KOPT-K1 (cell line): Measurements from ENCODE around the gene CDH2.

Experiments
- H3K27ac ChIP-seq: fragments of 200-600 bp; sonication (generic); 2 replicates; pipeline ENCODE4 v1.5.1; 2016; ENCODE audit warnings: antibody characterized with exemption, mild to moderate bottlenecking, low read depth, low read length; ENCODE audit not compliant: poor library complexity, severe bottlenecking
- H3K36me3 ChIP-seq: fragments of 200-600 bp; sonication (generic); 2 replicates; pipeline ENCODE4 v1.5.1; 2017; ENCODE audit warnings: antibody characterized with exemption, mild to moderate bottlenecking, low read length, moderate library complexity; ENCODE audit not compliant: insufficient read depth
- H3K9me3 ChIP-seq: fragments of 200-600 bp; sonication (generic); 2 replicates; pipeline ENCODE4 v1.5.1; 2017; ENCODE audit warnings: antibody characterized with exemption, low read length, mild to moderate bottlenecking; ENCODE audit not compliant: insufficient read depth, poor library complexity, severe bottlenecking

Gene CDH2

DNA sequence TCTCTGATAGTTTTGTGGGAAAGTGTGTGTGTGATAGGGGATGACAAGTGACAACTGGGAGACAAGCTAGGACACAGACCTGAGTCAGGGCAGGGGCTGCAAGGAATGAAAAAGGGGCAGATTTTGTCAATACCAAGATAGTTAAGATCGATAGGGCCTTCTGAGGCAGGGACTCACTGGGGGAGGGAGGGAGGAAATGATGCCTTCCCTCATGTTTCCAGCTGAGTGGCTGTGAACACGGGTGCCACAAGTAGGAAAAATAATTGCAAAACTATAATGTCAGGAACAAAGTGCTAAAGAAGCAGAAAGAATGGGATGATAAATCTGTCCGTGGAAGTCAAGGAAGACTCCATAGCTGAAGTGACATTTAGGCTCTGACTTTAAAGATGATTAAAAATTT is 24.2 kb downstream of the CDH2 start:
- no peaks in the 10 kb centered on the region for H3K9me3 ChIP-seq
- no peaks in the 10 kb centered on the region for H3K36me3 ChIP-seq
- H3K27ac ChIP-seq: no peak overlapping the region

DNA sequence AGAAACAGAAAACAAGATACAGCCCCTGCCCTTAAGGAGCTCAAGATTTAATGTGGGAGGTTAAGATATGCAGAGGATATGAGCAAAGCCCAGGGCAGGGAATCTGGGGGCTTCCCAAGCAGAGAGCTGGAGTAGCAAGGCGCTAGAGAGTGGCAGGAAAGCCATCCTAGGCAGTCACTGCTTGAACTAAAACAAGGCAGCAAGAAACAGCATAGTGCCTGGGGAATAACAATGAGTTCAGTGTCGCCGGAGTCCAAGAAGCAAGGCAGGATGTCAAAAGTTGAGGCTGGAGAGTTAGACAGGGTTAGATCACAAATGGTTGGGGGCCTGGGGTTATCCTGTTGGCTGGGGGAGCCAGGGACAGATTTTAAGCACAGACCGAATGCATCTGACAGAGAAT is 24.6 kb downstream of the CDH2 start:
- no peak overlapping the region for H3K27ac ChIP-seq
- H3K9me3 ChIP-seq: no peaks in the 10 kb centered on the region
- no peaks in the 10 kb centered on the region for H3K36me3 ChIP-seq

DNA sequence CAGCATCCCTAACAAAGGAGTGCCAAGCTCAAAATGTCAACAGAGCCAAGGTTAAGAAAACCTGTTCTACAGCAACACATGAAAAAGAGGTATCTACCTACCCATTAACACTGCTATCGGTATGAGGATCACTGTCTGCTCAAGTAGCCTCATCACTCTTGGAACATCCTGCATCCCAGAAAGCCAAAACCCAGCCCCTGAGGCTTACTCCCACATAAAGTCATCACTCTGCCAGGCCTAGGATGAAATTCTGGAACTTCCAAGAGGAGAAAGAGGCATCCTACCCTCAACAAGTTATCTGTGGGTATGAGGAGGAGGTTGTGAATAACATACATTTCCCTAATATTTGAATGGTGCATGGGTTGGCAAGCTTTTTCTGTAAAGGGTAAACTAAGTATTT is 25.5 kb downstream of the CDH2 start:
- H3K9me3 ChIP-seq: no peaks in the 10 kb centered on the region
- H3K36me3 ChIP-seq: no peaks in the 10 kb centered on the region

DNA sequence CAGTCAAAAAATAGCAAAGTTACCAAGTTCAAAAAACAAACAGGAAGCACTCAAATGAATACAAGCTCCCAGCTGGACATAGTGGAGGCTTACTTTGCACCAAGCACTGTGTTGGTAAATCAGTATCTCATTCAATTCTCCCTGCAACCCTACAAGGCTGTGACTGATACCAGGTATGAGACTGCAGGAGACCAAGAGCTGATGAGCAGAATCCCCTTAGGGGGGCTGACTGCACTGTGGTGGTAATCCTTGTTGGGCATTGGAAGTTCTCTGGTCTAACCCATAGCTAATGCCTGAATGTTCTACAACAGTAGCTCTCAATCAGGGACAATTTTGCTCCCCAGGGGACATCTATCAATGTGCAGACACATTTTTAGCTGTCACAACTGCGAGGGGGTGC is 26.0 kb downstream of the CDH2 start:
- H3K9me3 ChIP-seq: no peaks in the 10 kb centered on the region
- H3K27ac ChIP-seq: no peak overlapping the region
- H3K36me3 ChIP-seq: no peaks in the 10 kb centered on the region

More for the DNA sequence above, 25.5 kb downstream of the CDH2 start:
- no peak overlapping the region for H3K27ac ChIP-seq

DNA sequence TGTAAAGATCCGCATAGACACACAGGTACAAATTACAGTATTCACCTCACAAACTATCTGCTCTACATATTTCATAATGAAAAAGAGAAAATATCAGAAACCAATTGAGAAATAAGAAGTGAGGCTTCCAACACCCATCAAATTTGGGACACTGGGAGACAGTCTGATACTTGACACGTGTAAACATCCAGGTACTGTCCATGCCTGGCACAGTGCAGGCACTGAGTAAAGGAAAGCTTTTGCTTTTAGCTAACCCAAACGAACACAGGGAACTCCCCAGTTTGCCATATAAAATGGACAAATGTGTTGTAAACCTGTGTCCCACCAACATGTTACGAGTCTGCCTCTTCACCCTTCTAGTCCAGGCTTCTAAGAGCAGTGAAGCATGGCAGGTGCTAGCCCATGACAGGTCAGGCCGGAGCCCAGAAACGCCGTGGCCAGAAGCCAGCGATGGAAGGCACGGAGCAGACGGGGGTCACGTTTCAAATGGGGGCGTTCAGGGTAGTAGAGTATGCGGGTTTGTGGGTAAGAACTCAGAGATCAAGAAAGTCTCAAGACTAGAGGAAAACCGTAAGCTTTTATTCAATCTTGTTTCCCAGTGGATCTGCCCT is 27.0 kb downstream of the CDH2 start:
- Histone ChIP-seq H3K36me3 (no peaks in the 10 kb centered on the region), H3K9me3 (no peaks in the 10 kb centered on the region), H3K27ac (no peak overlapping the region)

DNA sequence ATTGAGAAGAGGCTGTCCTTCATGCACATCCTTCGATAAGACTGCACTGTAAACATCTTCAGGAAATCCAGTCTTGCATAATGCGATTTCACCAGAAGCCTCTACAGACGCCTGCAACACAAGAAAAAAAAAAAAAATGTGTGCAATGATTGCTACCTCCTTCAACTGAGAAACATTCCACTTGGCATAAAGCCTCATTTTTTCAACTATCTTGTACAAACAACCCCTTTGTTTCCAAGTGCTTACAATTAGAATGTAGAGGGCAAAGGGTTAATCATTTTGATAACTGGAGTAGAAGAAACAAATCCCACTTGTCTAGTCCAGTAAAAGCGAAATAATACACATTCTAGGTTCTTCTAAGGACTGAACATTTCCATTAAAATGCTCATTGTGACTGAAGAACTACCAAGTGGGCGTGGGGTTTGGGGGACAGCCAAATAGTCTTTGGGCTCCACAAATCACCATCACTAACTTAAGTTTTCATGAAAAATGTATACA is 29.2 kb downstream of the CDH2 start:
- H3K27ac ChIP-seq: no peak overlapping the region
- H3K9me3 ChIP-seq: no peaks in the 10 kb centered on the region

DNA sequence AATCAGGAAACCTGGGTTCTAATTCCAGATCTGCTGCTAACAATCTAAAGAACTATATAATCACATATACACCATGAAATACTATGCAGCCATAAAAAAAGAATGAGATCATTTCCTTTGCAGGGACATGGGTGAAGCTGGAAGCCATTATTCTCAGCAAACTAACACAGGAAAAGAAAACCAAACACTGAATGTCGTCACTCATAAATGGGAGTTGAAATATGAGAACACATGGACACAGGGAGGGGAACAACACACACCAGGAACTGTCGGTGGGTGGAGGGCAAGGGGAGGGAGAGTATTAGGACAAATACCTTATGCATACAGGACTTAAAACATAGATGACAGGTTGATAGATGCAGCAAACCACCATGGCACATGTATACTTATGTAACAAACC is 33.2 kb downstream of the CDH2 start:
- H3K27ac ChIP-seq: no peak overlapping the region
- H3K36me3 ChIP-seq: no peaks in the 10 kb centered on the region
- no peaks in the 10 kb centered on the region for H3K9me3 ChIP-seq

More for the DNA sequence above, 29.2 kb downstream of the CDH2 start:
- H3K36me3 ChIP-seq: no peaks in the 10 kb centered on the region

DNA sequence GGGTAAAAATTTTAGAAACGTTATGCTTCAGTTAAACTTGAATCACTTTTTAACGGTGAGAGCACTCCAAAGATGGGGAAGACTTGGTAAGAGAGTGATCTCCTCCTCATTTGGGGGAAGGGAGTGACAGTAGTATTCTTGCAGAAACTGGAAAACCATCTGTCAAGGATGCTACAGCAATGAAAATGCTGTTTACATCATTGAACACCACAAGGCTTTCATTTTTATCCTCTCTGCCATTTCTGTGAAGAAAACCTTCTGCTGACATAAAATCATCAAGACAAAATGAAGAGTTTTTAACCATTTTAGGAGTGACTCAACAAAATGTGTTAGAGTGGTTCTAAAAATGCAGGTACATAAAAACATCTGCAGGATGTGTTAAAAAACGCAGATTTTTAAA is 38.1 kb downstream of the CDH2 start:
- H3K9me3 ChIP-seq: no peaks in the 10 kb centered on the region
- H3K27ac ChIP-seq: no peak overlapping the region
- no peaks in the 10 kb centered on the region for H3K36me3 ChIP-seq

DNA sequence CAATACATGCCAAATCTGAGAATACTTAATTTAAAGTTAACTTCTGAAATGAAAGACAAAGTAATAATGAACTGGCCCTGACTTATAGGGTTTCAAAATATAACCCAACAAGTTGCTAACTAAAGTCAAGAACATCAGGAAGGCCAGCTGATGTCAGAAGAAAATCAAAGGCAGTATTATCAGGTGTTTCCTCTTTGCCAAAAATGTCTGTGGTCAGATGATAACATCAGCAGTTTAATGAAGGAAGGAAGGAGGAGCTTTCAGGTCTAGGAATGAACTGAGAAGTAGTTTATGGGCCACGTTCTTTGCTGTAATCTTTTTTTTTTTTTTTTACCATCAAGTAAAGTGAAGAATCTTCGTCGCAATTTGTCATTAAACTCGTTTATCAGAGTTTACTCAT is 40.9 kb downstream of the CDH2 start:
- Histone ChIP-seq H3K36me3 (no peaks in the 10 kb centered on the region), H3K27ac (no peak overlapping the region), H3K9me3 (no peaks in the 10 kb centered on the region)

DNA sequence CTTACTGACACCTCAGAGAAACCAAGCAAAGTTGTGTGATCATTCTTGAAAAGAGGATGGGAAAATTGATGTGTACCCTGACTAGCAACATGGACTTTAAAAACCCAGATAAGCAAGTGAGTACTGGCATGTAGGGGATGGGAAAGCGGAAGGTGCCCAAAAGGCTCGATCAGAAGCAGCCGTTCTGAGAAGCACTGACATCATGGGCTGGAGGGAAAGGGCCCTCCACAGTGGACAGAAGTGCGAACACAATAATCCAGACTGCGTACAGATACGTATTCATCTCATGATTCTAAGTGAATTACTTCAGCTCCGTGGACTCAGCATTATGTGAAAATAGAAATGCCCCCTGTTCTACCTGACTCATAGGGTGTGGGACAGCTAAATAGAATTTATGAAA is 42.2 kb downstream of the CDH2 start:
- H3K27ac ChIP-seq: no peak overlapping the region
- no peaks in the 10 kb centered on the region for H3K9me3 ChIP-seq
- no peaks in the 10 kb centered on the region for H3K36me3 ChIP-seq

DNA sequence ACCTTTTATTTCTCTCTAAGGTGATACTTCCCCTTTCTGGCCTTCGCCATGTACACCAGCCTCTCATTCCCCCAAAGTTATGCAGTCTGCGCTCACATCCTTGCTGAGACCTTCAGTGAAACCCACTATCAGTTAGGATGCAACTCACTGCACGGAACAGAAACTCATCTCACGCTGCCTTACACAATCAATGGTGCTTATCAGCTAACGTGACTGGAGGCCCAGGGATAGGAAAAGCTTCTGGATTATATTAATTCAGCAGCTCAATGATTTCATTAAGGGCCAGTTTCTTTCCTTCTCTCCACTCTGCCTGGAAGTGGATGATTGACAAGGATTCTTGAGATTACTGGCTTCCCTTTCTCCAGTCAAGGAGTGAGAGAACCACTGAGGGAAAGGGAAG is 44.8 kb downstream of the CDH2 start:
- Histone ChIP-seq H3K36me3 (no peaks in the 10 kb centered on the region), H3K9me3 (no peaks in the 10 kb centered on the region), H3K27ac (no peak overlapping the region)

DNA sequence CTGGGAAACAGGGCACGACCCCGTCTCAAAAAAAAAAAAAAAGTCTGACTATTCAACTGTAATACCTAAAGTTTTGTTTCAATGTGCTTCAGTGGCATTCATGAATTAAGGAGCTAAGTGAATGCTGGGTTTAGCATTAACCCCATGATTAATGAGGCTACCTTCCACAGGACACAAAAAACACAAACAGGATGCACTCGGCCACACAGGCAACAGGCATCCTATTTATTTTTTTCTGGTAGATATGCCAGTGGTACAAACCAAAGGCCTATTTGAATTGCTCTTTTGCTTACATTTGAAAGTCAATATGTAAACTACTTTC is 48.3 kb downstream of the CDH2 start:
- Histone ChIP-seq H3K36me3 (no peaks in the 10 kb centered on the region), H3K9me3 (no peaks in the 10 kb centered on the region), H3K27ac (no peak overlapping the region)

DNA sequence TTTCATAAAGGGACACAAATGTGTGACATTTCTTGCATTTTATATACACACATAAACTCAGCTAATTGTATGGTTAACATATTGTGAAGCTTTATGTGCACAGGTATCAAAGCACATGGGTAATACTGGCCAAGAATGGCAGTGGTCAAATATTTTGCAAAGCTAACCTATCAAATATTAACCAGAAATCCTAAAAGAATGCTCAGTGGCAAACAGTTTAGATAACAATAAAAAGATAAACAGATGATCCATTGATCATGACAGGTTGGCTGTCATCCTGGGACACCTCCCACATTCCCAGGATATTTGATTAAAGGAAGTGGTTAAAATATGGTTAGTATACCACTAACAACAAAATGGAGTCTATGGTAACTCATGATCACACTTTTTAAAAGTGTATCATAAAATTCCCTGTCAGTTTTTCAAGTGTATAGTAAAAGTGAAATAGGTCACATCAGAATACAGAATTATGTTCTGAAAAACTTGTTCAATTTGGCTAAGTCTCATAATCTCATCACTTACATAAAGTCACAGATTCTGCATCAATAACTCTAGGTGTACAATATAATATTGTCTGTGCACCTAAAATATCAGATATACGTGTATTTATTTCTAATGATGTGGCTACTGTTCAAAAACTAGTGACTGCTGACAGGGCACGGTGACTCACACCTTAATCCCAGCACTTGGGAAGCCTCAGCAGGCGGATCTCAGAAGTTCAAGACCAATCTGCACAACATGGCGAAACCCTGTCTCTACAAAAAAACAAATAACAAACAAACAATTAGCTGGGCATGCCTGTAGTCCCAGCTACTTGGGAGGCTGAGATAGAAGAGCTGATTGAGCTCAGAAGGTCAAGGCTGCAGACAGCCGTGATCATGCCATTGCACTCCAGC is 48.9 kb downstream of the CDH2 start:
- H3K27ac ChIP-seq: no peak overlapping the region
- H3K9me3 ChIP-seq: no peaks in the 10 kb centered on the region
- H3K36me3 ChIP-seq: no peaks in the 10 kb centered on the region

DNA sequence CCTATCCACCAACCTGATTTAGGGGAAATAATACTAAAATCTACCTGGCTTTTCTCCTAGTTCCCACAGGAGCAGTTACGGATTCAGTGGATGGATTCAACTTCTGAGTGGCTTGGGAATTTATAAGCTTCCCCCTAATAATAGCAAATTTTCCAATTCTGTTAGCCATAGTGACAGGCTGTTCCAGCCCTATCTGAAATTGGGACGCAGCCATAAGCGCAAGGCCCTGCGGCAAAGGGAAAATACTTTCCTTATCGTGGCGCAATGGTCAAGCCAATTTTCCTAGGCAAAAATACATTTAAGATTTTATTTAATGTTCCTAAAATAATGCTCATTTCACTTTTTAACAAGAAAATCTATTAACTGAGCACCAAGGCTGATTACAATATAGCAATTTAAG is 49.7 kb downstream of the CDH2 start:
- no peak overlapping the region for H3K27ac ChIP-seq
- no peaks in the 10 kb centered on the region for H3K9me3 ChIP-seq
- no peaks in the 10 kb centered on the region for H3K36me3 ChIP-seq

DNA sequence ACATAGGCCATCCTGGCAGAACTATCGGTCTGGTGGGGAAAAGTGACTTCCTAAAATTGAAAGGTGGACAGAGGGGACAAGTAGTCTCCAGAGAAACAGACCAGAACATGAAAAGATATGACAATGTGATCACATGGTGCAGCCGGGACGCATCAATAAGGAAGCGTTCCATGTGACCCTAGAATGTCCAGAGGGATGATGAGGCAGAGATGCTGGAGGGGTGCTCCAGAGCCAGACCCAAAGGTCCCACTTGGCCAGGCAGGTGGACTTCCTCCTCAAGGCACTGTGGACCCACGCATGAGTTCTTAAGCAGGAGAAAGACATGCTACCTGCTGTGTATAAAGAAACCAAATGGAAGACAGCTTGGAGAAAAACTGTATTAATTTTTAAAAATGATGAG is 50.2 kb downstream of the CDH2 start:
- Histone ChIP-seq H3K9me3 (no peaks in the 10 kb centered on the region), H3K27ac (no peak overlapping the region), H3K36me3 (no peaks in the 10 kb centered on the region)

DNA sequence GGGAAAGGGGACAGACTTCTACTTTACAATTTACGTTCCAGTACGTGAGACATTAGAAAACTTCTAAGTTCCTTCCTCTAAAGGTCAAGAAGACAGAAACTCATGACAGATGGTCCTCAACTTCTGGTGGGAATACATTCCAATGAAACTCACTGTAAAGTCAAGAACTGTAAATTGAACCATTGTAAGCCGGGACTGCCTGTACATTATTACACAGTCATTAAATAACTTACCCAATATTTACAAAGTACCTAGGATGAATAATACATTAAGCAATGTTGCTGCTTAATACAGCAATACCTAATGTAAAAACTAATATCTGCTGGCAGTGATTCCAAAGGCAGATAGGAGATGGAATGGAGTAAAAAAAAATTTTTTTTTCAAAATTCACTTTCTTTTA is 51.9 kb downstream of the CDH2 start:
- Histone ChIP-seq H3K27ac (no peak overlapping the region), H3K9me3 (no peaks in the 10 kb centered on the region), H3K36me3 (no peaks in the 10 kb centered on the region)
